Vagina (tissue), 2 donors: ENCODE measurements around the gene SMARCA2.

Source experiments
- CTCF ChIP-seq, 3 experiments: fragments of 450-650 bp in 2 of 3; fragments of 200-600 bp in 1 of 3; sonication (generic) in 1 of 3; IDR thresholded peaks; one replicate each; pipeline ENCODE4 v1.5.1; 2017 to 2019; ENCODE audit warnings: antibody characterized with exemption in 3 of 3, mild to moderate bottlenecking in 2 of 3, moderate library complexity in 2 of 3
- POLR2A ChIP-seq, 2 donors: fragments of 450-650 bp; IDR thresholded peaks; one replicate each; pipeline ENCODE4 v1.6.1; 2017; ENCODE audit warnings: antibody characterized with exemption in 2 of 2, mild to moderate bottlenecking in 2 of 2, moderate library complexity in 2 of 2
- POLR2AphosphoS5 ChIP-seq, 2 donors: sonication (generic); formaldehyde crosslinking; IDR thresholded peaks; one replicate each; pipeline ENCODE4 v1.9.0; 2017; ENCODE audit warnings: antibody characterized with exemption in 2 of 2, mild to moderate bottlenecking in 2 of 2, low read depth in 1 of 2; ENCODE audit not compliant: insufficient read depth in 1 of 2

GRCh38 chr9:2047144-2047671, 32.1 kb downstream of the SMARCA2 start:
- no peak for TF ChIP-seq POLR2A (IDR thresholded peaks at IDR 0.05)
- no peak for TF ChIP-seq CTCF (IDR thresholded peaks at IDR 0.05)
- TF ChIP-seq POLR2AphosphoS5 (IDR thresholded peaks at IDR 0.05; ENCODE audit: insufficient read depth in 1 of 2, low read depth in 1 of 2): no peak
